CD4-positive, alpha-beta T cell treated with Interleukin-6 at 100 ng/mL for 8 hours (primary cell): ENCODE measurements around the gene UBE2M.
"Not testable (repeated sequence)": the region's sequence is repeated elsewhere in the genome, so short reads cannot be mapped to it uniquely, and the experiment has no call there.

Experiments
- DNase-seq: peaks from one replicate; pipeline ENCODE4 v3.0.0-alpha.2; 2020; ENCODE audit warnings: mixed read lengths, low spot score

Gene UBE2M

DNA sequence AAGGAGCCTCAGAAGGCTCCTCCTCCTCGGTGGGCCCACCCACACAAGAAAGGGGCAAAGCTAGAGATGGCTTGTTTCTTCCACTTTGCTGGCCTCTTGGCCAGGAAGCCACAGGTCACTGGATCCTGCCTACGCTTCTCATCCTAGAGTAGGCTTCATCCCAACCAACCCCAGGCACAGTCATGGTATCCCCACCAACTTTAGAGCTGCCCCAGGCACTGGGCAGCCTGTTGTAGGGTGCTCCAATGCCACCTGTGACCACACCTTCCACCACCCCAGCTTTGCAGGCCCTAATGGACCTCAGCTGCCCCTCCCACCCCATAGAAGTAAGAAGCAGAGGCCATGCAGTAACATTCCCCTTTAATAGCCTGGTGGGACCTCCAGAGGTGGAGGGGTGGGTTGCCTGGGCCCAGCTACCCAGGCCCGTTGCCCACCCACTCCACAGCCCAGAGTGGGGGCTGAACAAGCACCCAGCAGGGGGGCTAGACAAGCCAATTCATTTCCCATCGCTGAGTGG, 3.0 kb downstream of the UBE2M start:
- no peak for DNase-seq

DNA sequence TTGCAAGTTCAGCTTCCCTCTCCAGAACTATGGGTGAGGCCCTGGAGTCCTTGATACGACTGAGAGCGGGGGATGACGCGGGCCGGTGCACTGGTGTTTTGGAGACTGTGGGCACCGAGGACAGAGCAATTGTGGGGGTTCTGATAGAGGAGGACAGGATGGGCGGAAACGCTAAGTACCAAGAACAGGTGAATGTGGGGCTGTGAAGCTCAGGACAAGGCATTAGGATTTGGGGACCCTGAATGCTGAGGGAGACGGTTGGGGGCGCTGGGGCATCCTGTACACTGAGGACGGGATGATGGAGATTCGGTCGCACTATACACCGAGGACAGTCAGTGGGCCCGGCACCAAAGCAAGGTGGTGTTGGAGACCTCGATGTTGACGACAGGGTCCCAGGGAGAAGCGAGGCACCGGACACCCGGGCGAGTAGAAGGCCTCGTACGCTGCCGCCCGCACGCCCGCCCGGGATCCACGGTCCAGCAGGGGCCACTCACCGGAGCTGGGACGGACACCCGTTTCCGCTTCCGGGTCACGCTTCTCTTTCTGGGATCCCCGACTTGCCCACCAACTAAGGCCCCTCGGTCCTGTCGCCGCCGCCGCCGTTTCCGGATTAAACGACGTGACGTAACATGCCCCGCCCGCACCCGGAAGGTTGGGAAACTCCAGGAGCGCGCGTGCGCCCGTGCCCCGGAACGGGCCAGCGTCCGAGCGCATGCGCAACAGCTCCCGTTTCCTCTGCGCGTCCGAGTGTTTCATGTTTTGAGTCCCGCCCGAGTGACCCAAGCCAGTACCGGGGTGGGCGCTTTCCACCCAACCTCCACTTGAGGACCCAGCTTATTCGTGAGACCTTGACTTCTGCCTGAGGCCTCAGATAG, 3.7 kb downstream of the UBE2M start, which contains the start of gene CHMP2A:
TSS of gene CHMP2A (minus strand) at position 612 of the 875 bp plus-strand sequence. CDS start 893 bp downstream, outside the sequence.
- peak; percentile 95 for DNase-seq

DNA sequence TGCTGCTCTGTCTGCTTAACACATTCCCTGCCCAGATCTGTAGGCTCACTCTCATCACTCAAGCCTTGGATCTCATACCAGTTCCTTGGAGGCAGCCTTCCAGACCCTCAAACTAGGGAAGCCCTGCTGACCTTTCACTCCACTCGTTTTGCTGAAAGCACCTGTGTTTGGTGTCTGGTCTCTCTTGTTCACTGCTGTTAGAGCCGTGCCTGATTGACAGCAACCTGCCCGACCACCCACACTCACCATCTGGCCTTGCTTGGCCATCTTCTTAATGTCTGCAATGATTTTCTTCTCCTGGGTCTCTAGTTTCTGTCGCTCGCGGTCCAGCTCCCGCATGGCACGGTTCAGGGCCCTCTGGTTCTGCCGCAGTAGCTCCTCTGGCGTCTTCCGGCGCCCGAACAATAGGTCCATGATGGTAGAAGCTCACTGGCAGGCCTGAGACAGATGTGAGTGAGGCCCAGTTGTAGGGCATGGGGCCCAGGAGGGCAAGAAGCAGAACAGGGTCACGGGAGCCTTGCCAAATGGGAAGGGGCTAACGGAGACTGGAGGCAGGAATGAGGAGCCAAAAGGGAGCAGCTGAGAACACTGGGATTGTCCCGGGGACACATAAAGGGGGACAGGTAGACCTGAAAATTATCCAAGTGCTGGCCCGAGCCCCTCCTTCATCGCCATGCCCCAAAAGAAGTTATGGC, 4.5 kb downstream of the UBE2M start:
- no peak for DNase-seq

DNA sequence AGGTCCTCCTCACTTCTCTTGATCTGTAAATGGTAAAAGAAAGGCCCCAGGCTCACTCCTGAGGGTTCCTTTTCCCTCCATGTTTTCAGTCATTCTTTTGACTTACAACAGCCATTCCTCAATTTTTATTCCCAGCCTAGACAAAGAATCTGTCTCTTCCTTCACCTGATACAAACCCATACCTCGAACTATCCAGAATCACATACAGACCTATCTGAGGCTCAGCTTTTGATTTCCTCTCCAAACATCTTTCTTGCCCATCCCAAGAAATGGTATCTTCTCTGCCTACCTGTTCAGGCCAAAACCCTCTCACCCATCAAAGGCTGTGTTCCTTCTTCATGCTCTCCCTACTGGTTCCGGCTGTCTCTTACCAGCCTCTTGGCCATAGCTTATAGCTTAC, 5.8 kb downstream of the UBE2M start:
- DNase-seq = no peak

DNA sequence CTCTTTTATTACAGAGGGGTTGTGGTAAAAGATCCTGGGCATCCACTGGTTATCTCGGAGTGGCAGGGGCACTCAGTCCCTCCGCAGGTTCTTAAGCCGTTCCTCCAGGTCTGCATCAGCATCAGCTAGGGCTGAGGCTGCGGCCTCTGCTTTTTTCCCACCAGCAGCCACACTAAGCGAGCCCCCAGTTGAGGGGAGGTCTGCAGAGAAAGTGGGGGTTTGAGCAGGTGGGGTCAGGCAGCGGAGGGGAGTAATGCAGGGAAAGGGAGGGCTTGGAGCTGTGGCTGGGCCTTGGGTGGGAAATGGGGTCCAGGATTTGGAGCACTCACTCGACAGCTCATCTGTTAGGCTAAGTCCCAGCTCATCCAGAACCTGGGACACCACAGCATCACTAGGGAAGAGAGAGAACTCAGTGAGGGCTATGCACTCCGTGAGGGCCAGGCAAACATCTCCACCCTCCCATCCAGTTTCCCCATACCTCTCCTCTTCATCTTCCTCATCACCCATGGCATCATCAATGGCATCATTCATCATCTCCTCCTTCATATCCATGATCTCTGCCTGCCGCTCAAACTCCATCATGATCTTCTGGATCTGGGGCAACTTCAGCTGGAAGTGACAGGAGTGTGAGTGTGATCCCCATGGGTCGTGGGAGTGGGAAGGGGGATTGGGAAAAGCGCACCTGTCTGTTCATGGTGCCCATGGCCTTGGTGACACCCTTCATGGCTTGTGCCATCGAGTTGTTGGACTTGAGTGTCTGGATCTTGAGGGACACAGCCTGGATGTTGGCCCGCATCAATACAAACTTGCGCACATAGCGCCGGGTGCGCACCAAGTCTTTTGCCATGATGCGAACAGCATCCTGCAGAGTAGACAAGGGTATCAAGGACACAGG, 6.6 kb downstream of the UBE2M start:
- no peak for DNase-seq

DNA sequence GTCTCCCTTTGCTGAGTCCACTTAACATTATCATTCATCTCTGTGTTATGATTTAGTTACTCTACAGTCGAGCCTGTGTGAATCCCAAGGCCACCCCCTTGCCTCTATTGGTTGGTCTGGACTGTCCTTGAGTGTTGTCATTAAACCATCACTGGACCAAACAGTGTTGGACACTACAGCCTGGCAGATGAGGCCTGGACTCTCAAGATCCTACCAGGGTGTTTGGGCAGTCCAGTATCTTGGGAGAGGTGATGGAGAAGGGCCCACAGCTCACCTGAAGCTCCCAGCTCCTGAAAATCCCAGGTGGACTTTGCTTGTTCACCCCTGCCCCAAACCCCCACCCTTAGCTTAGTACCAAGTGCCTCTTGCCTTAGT, 7.3 kb downstream of the UBE2M start:
- no peak for DNase-seq

DNA sequence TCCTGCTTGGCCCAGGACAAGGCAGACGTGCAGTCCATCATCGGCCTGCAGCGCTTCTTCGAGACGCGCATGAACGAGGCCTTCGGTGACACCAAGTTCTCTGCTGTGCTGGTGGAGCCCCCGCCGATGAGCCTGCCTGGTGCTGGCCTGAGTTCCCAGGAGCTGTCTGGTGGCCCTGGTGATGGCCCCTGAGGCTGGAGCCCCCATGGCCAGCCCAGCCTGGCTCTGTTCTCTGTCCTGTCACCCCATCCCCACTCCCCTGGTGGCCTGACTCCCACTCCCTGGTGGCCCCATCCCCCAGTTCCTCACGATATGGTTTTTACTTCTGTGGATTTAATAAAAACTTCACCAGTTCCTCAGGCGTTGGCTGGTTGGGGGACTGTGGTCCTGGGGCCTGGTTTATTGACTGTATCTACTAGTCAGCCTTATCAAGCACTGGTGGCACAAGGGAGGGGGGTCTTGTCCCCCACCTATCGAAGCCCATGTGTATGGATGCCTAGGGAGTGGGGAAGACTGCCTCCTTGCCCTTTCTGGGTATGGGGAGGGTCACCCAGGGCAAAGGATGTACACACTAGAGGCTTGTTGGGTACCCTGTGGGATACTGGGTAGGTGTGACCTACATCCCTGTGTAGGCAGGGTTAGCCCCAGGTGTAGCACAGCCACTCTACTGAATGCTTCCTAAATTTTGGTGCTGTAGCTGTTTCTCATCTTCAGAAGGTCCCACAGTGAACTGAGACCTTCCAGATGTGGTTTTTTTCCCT, 7.9 kb downstream of the UBE2M start:
- DNase-seq = no peak

DNA sequence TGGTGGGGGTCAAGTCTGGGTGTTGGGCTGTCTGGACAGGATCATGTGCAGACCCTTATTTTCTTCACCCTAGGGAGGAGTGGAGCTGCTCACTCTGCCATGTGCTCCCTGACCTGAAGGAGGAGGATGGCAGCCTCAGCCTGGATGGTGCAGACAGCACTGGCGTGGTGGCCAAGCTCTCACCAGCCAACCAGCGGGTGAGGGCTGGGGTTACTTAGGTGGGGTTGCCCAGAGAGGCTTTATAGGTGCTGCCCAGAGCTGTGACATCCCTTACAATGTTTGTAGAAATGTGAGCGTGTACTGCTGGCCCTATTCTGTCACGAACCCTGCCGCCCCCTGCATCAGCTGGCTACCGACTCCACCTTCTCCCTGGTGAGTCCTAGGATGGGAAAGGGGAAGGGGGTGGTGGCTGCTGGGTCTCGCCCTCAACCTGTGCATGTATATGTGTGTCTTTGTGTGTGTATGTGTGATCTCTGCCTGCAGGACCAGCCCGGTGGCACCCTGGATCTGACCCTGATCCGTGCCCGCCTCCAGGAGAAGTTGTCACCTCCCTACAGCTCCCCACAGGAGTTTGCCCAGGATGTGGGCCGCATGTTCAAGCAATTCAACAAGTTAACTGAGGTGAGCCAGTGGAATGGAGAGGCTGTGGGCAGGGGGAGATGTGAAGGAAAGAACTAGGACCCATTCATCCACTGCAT, 8.6 kb downstream of the UBE2M start:
- DNase-seq = no peak

DNA sequence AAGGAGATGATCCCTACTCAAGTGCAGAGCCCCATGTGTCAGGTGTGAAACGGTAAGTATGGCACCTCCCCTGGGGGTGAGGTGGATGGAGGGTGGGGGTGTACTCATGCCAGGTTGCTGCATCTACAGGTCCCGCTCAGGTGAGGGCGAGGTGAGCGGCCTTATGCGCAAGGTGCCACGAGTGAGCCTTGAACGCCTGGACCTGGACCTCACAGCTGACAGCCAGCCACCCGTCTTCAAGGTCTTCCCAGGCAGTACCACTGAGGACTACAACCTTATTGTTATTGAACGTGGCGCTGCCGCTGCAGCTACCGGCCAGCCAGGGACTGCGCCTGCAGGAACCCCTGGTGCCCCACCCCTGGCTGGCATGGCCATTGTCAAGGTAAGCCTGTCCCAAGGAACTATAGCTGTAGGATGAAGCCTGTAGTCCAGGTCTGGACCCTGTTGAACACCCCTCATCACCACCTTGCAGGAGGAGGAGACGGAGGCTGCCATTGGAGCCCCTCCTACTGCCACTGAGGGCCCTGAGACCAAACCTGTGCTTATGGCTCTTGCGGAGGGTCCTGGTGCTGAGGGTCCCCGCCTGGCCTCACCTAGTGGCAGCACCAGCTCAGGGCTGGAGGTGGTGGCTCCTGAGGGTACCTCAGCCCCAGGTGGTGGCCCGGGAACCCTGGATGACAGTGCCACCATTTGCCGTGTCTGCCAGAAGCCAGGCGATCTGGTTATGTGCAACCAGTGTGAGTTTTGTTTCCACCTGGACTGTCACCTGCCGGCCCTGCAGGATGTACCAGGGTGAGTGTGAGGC, 9.3 kb downstream of the UBE2M start:
- no peak for DNase-seq

DNA sequence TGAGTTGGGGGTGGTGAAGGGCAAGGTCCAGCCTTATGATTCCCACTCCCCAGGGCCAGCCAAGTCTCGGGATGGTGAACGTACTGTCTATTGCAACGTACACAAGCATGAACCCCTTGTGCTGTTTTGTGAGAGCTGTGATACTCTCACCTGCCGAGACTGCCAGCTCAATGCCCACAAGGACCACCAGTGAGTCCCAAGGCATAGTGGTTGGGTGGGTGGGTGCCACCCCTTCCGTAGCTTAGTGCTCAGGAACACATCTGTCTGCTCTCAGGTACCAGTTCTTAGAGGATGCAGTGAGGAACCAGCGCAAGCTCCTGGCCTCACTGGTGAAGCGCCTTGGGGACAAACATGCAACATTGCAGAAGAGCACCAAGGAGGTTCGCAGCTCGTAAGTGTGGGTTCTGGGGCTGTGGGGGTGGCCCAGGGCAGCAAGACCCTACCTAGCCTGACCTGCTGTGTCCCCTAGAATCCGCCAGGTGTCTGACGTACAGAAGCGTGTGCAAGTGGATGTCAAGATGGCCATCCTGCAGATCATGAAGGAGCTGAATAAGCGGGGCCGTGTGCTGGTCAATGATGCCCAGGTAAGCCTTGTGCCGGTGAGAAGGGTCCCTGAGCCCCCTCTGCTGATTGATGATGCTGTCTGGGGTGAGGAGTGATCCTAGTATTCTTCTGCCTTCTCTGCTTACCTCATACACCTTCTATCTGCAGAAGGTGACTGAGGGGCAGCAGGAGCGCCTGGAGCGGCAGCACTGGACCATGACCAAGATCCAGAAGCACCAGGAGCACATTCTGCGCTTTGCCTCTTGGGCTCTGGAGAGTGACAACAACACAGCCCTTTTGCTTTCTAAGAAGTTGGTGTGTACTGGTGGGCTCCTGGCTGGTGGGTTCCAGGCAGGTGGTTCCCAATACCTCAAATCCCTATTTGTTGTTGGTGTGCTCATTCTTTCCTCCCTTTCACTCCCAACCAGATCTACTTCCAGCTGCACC, 10.8 kb downstream of the UBE2M start:
- no peak for DNase-seq

DNA sequence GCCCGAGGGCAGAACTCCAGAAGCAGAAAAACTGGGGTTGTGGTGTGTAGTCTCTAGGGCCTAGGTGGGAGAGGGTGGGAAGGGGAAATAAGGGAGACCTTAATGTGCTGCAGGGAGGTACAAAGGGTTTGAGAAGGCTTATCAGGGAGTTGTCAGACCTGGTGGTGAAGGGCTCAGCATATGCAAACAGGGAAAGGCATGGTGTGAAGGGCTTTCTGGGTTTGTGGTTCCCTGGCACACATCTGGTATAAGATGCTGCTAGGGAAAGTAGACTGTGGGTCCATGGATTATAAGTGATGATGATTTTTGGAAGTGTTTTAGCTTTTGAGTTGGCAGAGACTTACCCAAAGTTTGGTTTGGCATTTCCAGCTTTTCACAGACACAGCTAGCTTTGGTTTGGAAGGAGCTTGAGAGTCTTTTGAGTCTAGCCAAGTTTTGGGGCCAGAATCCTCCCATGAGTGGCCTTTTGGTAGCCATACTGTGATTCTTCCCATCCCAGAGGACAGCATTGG, 12.3 kb downstream of the UBE2M start:
- no peak for DNase-seq

DNA sequence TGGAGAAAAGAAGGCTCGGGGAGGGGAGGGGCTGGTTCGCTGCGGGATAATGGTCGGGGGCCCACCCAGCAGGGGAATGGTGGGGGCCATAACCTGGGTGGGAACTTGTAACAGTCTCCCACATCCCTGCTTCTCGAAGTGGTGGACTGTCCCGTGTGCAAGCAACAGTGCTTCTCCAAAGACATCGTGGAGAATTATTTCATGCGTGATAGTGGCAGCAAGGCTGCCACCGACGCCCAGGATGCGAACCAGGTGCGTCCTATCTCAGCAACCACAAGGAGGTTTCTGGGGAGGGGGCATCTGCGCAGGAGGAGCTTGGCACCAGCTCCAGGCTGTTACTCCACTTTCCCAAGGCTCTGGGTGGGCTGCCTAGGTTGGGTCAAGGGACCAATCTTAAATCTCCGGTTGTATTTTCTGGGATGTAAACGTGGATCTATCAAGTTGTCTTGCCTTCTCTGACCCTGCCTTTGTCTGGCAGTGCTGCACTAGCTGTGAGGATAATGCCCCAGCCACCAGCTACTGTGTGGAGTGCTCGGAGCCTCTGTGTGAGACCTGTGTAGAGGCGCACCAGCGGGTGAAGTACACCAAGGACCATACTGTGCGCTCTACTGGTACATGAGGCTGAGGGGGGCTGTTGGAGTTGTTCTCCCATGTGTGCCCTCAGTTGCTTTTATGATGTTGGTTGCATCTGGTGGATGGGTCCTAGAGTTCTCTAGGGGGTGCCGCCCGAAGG, 13.0 kb downstream of the UBE2M start:
- DNase-seq = no peak

DNA sequence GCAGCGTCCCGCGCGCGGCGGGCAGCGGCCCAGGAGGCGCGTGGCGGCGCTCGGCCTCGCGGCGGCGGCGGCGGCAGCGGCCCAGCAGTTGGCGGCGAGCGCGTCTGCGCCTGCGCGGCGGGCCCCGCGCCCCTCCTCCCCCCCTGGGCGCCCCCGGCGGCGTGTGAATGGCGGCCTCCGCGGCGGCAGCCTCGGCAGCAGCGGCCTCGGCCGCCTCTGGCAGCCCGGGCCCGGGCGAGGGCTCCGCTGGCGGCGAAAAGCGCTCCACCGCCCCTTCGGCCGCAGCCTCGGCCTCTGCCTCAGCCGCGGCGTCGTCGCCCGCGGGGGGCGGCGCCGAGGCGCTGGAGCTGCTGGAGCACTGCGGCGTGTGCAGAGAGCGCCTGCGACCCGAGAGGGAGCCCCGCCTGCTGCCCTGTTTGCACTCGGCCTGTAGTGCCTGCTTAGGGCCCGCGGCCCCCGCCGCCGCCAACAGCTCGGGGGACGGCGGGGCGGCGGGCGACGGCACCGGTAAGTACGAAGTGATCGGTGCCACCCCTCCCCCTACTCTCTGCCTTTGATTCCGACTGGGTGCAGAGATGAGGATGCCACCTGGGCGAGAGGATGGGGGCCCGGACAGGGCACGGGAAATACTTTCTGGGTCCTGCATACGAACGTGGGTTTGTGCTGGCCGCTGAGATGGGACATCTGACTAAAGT, 13.7 kb downstream of the UBE2M start:
- DNase-seq = peak; percentile 73

DNA sequence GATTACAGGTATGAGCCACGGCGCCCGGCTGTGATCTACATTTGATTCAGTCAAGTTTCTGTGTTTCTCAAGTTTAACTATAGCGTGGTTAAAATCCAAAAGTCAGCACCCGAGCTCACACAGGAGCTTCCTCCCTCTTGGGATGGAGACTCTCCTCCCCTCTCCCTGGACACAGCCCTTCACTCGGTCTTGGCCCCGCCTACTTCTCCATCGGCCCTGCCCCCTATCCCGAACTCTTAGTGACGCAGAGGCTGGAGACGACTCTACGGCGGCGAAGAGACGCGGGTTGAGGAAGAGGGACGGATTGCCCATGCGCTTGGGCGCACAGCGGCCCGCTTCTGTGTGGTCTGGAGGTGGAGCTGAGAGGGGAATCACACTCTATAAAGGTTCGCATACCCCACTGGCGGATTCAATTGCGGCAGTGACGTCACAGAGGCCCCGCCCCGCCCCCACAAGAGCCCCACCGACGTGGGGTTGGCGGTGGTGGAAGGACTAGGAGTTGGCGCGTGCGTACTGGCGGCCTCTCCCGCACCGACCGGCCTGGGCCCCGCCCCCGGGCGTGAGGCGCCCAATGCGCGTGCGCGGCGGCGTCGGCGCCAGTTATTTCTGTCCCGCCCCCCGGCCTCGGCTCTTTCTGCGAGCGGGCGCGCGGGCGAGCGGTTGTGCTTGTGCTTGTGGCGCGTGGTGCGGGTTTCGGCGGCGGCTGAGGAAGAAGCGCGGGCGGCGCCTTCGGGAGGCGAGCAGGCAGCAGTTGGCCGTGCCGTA, 14.4 kb downstream of the UBE2M start, which contains the start of gene TRIM28:
TSS of gene TRIM28 (plus strand) at position 239 of the 765 bp plus-strand sequence. CDS start 694 bp downstream, outside the sequence.
- DNase-seq = peak; percentile 100

DNA sequence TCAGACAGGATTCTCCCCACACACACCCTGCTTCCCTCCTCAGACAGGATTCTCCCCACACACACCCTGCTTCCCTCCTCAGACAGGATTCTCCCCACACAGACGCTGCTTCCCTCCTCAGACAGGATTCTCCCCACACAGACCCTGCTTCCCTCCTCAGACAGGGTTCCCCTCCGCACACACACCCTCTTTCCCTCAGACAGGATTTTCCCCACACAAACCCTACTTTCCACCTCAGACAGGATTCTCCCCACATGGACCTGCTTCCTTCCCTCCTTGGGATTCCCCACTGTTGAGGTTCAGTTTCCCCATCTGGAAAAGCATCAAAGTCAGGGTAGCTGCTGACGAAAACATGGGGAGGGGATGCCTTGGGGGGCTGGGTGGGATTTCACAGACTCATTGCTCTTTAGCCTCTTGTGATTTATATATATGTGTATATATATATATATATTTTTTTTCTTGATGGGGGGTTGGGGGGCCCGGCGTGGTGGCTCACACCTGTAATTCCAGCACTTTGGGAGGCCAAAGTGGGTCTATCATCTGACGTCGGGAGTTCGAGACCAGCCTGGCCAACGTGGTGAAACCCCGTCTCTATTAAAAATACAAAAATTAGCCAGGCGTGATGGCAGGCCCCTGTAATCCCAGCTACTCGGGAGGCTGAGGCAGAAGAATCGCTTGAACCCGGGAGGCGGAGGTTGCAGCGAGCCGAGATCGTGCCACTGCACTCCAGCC, 15.6 kb downstream of the UBE2M start:
- DNase-seq = not testable (repeated sequence)
